GM12878 (cell line): ENCODE measurements around the gene SARM1. TPM values are rescaled to one million over a fixed set of nuclear protein-coding genes. Genes with fewer than 3 reads are reported as not detected.
A peak's percentile ranks its signal among the peaks of the same experiment; 100 is the strongest.

Source experiments
- CEBPB ChIP-seq, 2 experiments: fragments of 150-350 bp in 1 of 2; IDR thresholded peaks; 2 replicates each; pipeline ENCODE4 v1.6.1; 2012 to 2014; ENCODE audit warnings: low read depth in 2 of 2, low read length in 2 of 2, borderline replicate concordance in 1 of 2, inconsistent platforms in 1 of 2
- CEBPZ ChIP-seq: fragments of 150-350 bp; IDR thresholded peaks from 2 replicates; pipeline ENCODE4 v1.6.1; 2016; ENCODE audit warnings: low read depth, low read length
- EP300 ChIP-seq, 2 experiments: fragments of 150-350 bp in 1 of 2; IDR thresholded peaks; 2 replicates each; pipeline ENCODE4 v1.6.1; 2011 to 2012; ENCODE audit warnings: low read depth in 2 of 2, low read length in 2 of 2, borderline replicate concordance in 1 of 2, improper control_type of control experiment in 1 of 2, inconsistent platforms in 1 of 2; ENCODE audit not compliant: control insufficient read depth in 1 of 2
- HDAC2 ChIP-seq: fragments of 200-600 bp; sonication (generic); IDR thresholded peaks from 2 replicates; pipeline ENCODE4 v1.6.1; 2017
- NRF1 ChIP-seq: conservative IDR thresholded peaks from 2 replicates; pipeline ENCODE4 v1.6.1; 2011; ENCODE audit warnings: mild to moderate bottlenecking, low read depth, low read length, improper control_type of control experiment
- PBX3 ChIP-seq: IDR thresholded peaks from 2 replicates; pipeline ENCODE4 v1.6.1; 2011; ENCODE audit warnings: mild to moderate bottlenecking, low read depth, low read length, moderate library complexity; ENCODE audit not compliant: insufficient replicate concordance
- PKNOX1 ChIP-seq: fragments of 450-650 bp; IDR thresholded peaks from 2 replicates; pipeline ENCODE4 v1.6.1; 2016; ENCODE audit warnings: mild to moderate bottlenecking
- PRDM15 ChIP-seq: fragments of 450-650 bp; formaldehyde crosslinking; IDR thresholded peaks from 2 replicates; pipeline ENCODE4 v1.4.0; 2020; ENCODE audit warnings: mild to moderate bottlenecking, moderate library complexity
- SPI1 ChIP-seq: IDR thresholded peaks from 2 replicates; pipeline ENCODE4 v1.6.1; 2011; ENCODE audit warnings: low read depth, mild to moderate bottlenecking, low read length, moderate library complexity, borderline replicate concordance; ENCODE audit not compliant: insufficient read depth
- SREBF1 ChIP-seq: IDR thresholded peaks from 2 replicates; pipeline ENCODE4 v1.6.1; 2012; ENCODE audit warnings: mild to moderate bottlenecking, low read length
- SRF ChIP-seq, 2 experiments: IDR thresholded peaks; 2 replicates each; pipeline ENCODE4 v1.6.1; 2011; ENCODE audit warnings: low read depth in 2 of 2, low read length in 2 of 2, mild to moderate bottlenecking in 1 of 2, moderate library complexity in 1 of 2
- SUPT20H ChIP-seq: IDR thresholded peaks from 2 replicates; pipeline ENCODE4 v1.6.1; 2011; ENCODE audit warnings: low read depth, mild to moderate bottlenecking, low read length, moderate library complexity, borderline replicate concordance; ENCODE audit not compliant: control insufficient read depth
- TAF1 ChIP-seq: IDR thresholded peaks from 2 replicates; pipeline ENCODE4 v1.6.1; 2011; ENCODE audit warnings: mild to moderate bottlenecking, low read depth, low read length, borderline replicate concordance
- TCF12 ChIP-seq: IDR thresholded peaks from 2 replicates; pipeline ENCODE4 v1.6.1; 2011; ENCODE audit warnings: low read depth, mild to moderate bottlenecking, low read length
- TCF7 ChIP-seq: IDR thresholded peaks from 2 replicates; pipeline ENCODE4 v1.6.1; 2014; ENCODE audit warnings: antibody characterized with exemption, borderline replicate concordance
- USF2 ChIP-seq: IDR thresholded peaks from 2 replicates; pipeline ENCODE4 v1.6.1; 2011; ENCODE audit warnings: low read depth, low read length, improper control_type of control experiment, borderline replicate concordance
- ZBED1 ChIP-seq: IDR thresholded peaks from 2 replicates; pipeline ENCODE4 v1.6.1; 2016; ENCODE audit warnings: borderline replicate concordance
- polyA plus RNA-seq, 11 experiments: library from polyadenylated mRNA; depleted of rRNA in 4 of 11; unstranded in 6 of 11; stranded (reverse) in 5 of 11; fragments of >200 nt; fragmentation: Nextera tagmentation in 4 of 11; fragmentation: Illumina TruSeq in 1 of 11; extraction: Ambion mirVana in 4 of 11; extraction: Trizol in 1 of 11; gene quantifications; 1 replicate in 1 of 11; 2 replicates in 10 of 11; pipeline versions ENCODE4 v1.2.1 to v1.2.3, GENCODE V29; 2011 to 2016; ENCODE audit warnings: inconsistent platforms in 2 of 11, missing spikeins in 2 of 11, low read depth in 1 of 11
- total RNA-seq, 4 experiments: library from RNA; depleted of rRNA in 3 of 4; stranded (reverse); fragments of >200 nt in 3 of 4; fragmentation: Illumina TruSeq in 1 of 4; extraction: Trizol in 1 of 4; gene quantifications; 2 replicates each; pipeline versions ENCODE4 v1.2.1 to v1.2.3, GENCODE V29; 2013 to 2021

SARM1 gene
- total and polyA plus RNA-seq, 10 of the 15 experiments (the other 5 are each of a cell fraction or from before 2014, with no cell fraction given), result 0.56 to 25.3 (median 11.9) TPM

- TF ChIP-seq PRDM15 (no peak), SPI1 (peak; percentile 88), NRF1 (no peak), PBX3 (no peak), TCF12 (0 out of 2 replicates have a peak, but pooled peaks have one; percentile 27), TCF7 (no peak), CEBPB (IDR thresholded peaks at IDR 0.05; ENCODE audit: borderline replicate concordance in 1 of 2, low read depth in 2 of 2, low read length in 2 of 2) (no peak), TAF1 (no peak), ZBED1 (no peak), SUPT20H (no peak), EP300 (IDR thresholded peaks at IDR 0.05; ENCODE audit: borderline replicate concordance in 1 of 2, control insufficient read depth in 1 of 2, low read depth in 2 of 2, low read length in 2 of 2) (peak; percentile 62 to 70; a peak in 2 of 4 replicates), CEBPZ (no peak), PKNOX1 (peak; percentile 57; the same call in 1 of the 2 replicates), HDAC2 (no peak), USF2 (peak; percentile 9; the same call in 1 of the 2 replicates), SRF (IDR thresholded peaks at IDR 0.05; ENCODE audit: low read depth in 2 of 2, low read length in 2 of 2) (no peak), SREBF1 (no peak)
These were observed 44.4 kb upstream of the SARM1 start (continued) for GRCh38 chr17:28327031-28327607.
